Measurements from ENCODE around the gene CLCN6. TPM values are rescaled to one million over a fixed set of nuclear protein-coding genes. Genes with fewer than 3 reads are reported as not detected.

CLCN6 gene
- total and polyA plus RNA-seq, 2 of the 13 experiments (the other 11 are each of a cell fraction or from before 2014, with no cell fraction given), result 14.9 to 19.3 TPM

DNA sequence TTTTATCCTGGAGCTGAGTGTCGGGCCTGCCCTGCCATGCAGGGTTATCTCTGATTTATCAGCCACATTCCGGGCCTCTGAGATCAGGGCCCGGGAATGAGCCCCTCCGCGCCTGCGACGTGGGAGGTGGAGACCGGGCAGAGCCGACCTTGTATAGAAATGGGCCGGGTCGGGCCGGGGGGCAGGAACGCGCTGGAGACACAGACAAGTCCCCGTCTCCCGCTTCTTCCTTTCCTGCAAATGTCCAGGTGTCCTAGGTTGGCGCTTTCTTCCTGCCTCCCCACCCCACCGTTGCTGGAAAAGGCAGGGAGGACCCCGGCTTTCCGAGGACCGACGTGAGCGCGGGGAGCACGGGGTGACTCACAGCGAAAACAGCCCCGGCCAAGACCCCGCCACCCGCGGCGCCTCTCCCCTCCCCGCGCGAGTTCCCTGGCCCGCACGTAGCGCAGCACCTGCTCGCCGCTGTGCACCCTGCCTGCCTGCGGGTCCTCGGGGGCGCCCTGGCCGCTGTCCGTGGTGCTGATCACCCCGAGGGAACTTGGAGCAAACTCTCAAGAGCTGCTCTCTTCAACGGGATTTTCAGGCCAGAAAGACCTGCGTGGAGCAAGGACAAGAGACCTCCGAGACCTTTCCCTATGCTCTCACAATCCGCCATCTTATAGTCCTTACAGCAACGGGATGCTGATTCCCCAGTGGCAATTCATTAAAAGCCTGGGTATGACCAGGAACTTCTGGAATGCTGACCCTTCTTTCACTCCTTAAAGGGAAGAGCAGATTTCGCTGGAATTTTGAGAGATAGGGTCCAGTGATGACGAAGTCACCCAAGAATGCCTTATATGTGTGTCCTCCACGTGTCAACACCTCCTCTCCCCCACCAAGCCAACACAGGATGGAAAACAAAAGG is 53.2 kb downstream of the CLCN6 start (continued):
- TF ChIP-seq BRD4 (CRISPR knock-in tag; IDR thresholded peaks at IDR 0.05) (no peak), ZC3H13 (CRISPR knock-in tag; IDR thresholded peaks at IDR 0.05) (peak; percentile 86; the same call in 1 of the 2 replicates), ZFP37 (CRISPR knock-in tag; IDR thresholded peaks at IDR 0.05; ENCODE audit: borderline replicate concordance) (peak; percentile 99), REL (CRISPR knock-in tag; conservative IDR thresholded peaks at IDR 0.05) (0 out of 2 replicates have a peak, but pooled peaks have one; percentile 83), ZNF34 (CRISPR knock-in tag; IDR thresholded peaks at IDR 0.05; ENCODE audit: borderline replicate concordance) (0 out of 2 replicates have a peak, but pooled peaks have one; percentile 70), NR2F2 (IDR thresholded peaks at IDR 0.05; ENCODE audit: borderline replicate concordance, low read depth) (no peak), MIXL1 (CRISPR knock-in tag; IDR thresholded peaks at IDR 0.05) (peak; percentile 90; the same call in 1 of the 2 replicates), TP53 (CRISPR knock-in tag; conservative IDR thresholded peaks at IDR 0.05) (no peak; the same call in 1 of the 2 replicates), RFX1 (IDR thresholded peaks at IDR 0.05) (no peak), ZNF605 (CRISPR knock-in tag; IDR thresholded peaks at IDR 0.05) (peak; percentile 97), KAT8 (CRISPR knock-in tag; IDR thresholded peaks at IDR 0.05) (peak; percentile 75; the same call in 1 of the 2 replicates), ZMYM4 (CRISPR knock-in tag; IDR thresholded peaks at IDR 0.05) (peak; percentile 75), NFE2L1 (CRISPR knock-in tag; IDR thresholded peaks at IDR 0.05; ENCODE audit: borderline replicate concordance) (peak; percentile 54; the same call in 1 of the 2 replicates), RXRB (CRISPR knock-in tag; IDR thresholded peaks at IDR 0.05; ENCODE audit: borderline replicate concordance) (peak; percentile 85), HOXA9 (CRISPR knock-in tag; IDR thresholded peaks at IDR 0.05; ENCODE audit: borderline replicate concordance) (peak; percentile 94; the same call in 1 of the 2 replicates), NFKB2 (CRISPR knock-in tag; IDR thresholded peaks at IDR 0.05; ENCODE audit: borderline replicate concordance) (peak; percentile 99), ZNF382 (CRISPR knock-in tag; IDR thresholded peaks at IDR 0.05; ENCODE audit: borderline replicate concordance) (no peak), ZNF792 (CRISPR knock-in tag; IDR thresholded peaks at IDR 0.05) (peak; percentile 99)
- TF ChIP-seq, protein P1, sequence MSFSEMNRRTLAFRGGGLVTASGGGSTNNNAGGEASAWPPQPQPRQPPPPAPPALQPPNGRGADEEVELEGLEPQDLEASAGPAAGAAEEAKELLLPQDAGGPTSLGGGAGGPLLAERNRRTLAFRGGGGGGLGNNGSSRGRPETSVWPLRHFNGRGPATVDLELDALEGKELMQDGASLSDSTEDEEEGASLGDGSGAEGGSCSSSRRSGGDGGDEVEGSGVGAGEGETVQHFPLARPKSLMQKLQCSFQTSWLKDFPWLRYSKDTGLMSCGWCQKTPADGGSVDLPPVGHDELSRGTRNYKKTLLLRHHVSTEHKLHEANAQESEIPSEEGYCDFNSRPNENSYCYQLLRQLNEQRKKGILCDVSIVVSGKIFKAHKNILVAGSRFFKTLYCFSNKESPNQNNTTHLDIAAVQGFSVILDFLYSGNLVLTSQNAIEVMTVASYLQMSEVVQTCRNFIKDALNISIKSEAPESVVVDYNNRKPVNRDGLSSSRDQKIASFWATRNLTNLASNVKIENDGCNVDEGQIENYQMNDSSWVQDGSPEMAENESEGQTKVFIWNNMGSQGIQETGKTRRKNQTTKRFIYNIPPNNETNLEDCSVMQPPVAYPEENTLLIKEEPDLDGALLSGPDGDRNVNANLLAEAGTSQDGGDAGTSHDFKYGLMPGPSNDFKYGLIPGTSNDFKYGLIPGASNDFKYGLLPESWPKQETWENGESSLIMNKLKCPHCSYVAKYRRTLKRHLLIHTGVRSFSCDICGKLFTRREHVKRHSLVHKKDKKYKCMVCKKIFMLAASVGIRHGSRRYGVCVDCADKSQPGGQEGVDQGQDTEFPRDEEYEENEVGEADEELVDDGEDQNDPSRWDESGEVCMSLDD (CRISPR knock-in tag; IDR thresholded peaks at IDR 0.05; ENCODE audit: borderline replicate concordance), result peak; percentile 89
- TF ChIP-seq, protein P2, sequence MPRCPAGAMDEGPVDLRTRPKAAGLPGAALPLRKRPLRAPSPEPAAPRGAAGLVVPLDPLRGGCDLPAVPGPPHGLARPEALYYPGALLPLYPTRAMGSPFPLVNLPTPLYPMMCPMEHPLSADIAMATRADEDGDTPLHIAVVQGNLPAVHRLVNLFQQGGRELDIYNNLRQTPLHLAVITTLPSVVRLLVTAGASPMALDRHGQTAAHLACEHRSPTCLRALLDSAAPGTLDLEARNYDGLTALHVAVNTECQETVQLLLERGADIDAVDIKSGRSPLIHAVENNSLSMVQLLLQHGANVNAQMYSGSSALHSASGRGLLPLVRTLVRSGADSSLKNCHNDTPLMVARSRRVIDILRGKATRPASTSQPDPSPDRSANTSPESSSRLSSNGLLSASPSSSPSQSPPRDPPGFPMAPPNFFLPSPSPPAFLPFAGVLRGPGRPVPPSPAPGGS (CRISPR knock-in tag; IDR thresholded peaks at IDR 0.05), result peak; percentile 94
- TF ChIP-seq, protein P3, sequence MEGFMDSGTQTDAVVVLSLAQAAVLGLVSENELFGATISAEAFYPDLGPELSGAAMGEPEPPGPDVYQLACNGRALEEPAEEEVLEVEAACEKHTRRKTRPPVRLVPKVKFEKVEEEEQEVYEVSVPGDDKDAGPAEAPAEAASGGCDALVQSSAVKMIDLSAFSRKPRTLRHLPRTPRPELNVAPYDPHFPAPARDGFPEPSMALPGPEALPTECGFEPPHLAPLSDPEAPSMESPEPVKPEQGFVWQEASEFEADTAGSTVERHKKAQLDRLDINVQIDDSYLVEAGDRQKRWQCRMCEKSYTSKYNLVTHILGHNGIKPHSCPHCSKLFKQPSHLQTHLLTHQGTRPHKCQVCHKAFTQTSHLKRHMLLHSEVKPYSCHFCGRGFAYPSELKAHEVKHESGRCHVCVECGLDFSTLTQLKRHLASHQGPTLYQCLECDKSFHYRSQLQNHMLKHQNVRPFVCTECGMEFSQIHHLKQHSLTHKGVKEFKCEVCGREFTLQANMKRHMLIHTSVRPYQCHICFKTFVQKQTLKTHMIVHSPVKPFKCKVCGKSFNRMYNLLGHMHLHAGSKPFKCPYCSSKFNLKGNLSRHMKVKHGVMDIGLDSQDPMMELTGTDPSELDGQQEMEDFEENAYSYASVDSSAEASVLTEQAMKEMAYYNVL (CRISPR knock-in tag; IDR thresholded peaks at IDR 0.05; ENCODE audit: borderline replicate concordance), result no peak
- TF ChIP-seq, protein P4, sequence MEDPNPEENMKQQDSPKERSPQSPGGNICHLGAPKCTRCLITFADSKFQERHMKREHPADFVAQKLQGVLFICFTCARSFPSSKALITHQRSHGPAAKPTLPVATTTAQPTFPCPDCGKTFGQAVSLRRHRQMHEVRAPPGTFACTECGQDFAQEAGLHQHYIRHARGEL (CRISPR knock-in tag; IDR thresholded peaks at IDR 0.05), result no peak

Measured in HepG2 (cell line).